Transverse colon (tissue), 4 donors: ENCODE data around the gene OR3A1.

Source experiments
- CTCF ChIP-seq, 5 experiments: fragments of 200-600 bp in 3 of 5; fragments of 450-650 bp in 2 of 5; sonication (generic) in 3 of 5; IDR thresholded peaks; 1 replicate in 2 of 5; 2 replicates in 3 of 5; pipeline ENCODE4 v1.5.1; 2016 to 2017; ENCODE audit warnings: antibody characterized with exemption in 5 of 5, inconsistent platforms in 3 of 5, mild to moderate bottlenecking in 2 of 5, moderate library complexity in 1 of 5
- POLR2A ChIP-seq: fragments of 450-650 bp; IDR thresholded peaks from one replicate; pipeline ENCODE4 v1.6.1; 2016; ENCODE audit warnings: antibody characterized with exemption, mild to moderate bottlenecking, moderate library complexity
- POLR2AphosphoS5 ChIP-seq, 3 donors: sonication (generic); formaldehyde crosslinking; IDR thresholded peaks; one replicate each; pipeline ENCODE4 v1.6.1; 2016; ENCODE audit warnings: antibody characterized with exemption in 3 of 3

- no peak for TF ChIP-seq CTCF (IDR thresholded peaks at IDR 0.05)
- TF ChIP-seq POLR2A: no peak
- no peak for TF ChIP-seq POLR2AphosphoS5 (IDR thresholded peaks at IDR 0.05)
These were observed 2.5 kb downstream of the OR3A1 start for GRCh38 chr17:3295632-3296031.
